Activated naive CD8-positive, alpha-beta T cell treated with anti-CD3 and anti-CD28 coated beads, Interleukin-2, amount 10 ng/mL, durations not matched to agents 7 days and 5 days (primary cell): ENCODE results near the gene CNST. TPM values are rescaled to one million over a fixed set of nuclear protein-coding genes. Genes with fewer than 3 reads are reported as not detected.
"Not testable (repeated sequence)": the region's sequence is repeated elsewhere in the genome, so short reads cannot be mapped to it uniquely, and the experiment has no call there.

ENCODE experiments used
- ATAC-seq: fragments of 150-1000 bp; cut with Tn5 transposase; one replicate; pipeline ENCODE4 v1.10.0; 2021; ENCODE audit warnings: low read depth, moderate library complexity
- POLR2A ChIA-PET: fragments of 350-600 bp; sonication (Branson Sonifier 250); formaldehyde crosslinking; loops from one replicate; lab custom pipeline; 2021; ENCODE audit warnings: antibody characterized with exemption; lab: Charles Lee
- DNase-seq: peaks from one replicate; pipeline ENCODE4 v3.0.0; 2021
- H3K27ac Mint-ChIP-seq: one replicate; pipeline ENCODE4 v1.8.0; 2022; ENCODE audit warnings: mild to moderate bottlenecking, mixed read lengths
- H3K27me3 Mint-ChIP-seq: one replicate; pipeline ENCODE4 v1.8.0; 2022; ENCODE audit warnings: mild to moderate bottlenecking, moderate library complexity, mixed read lengths
- H3K36me3 Mint-ChIP-seq: one replicate; pipeline ENCODE4 v1.8.0; 2021; ENCODE audit warnings: mild to moderate bottlenecking, mixed read lengths
- H3K4me1 Mint-ChIP-seq: one replicate; pipeline ENCODE4 v1.8.0; 2021; ENCODE audit warnings: mixed read lengths
- H3K4me3 Mint-ChIP-seq: one replicate; pipeline ENCODE4 v1.8.0; 2022; ENCODE audit warnings: mild to moderate bottlenecking, moderate library complexity, mixed read lengths
- H3K9me3 Mint-ChIP-seq: one replicate; pipeline ENCODE4 v1.8.0; 2021; ENCODE audit warnings: mixed read lengths
- total RNA-seq, 2 experiments: library from RNA; stranded (reverse); gene quantifications; one replicate each; pipeline ENCODE4 v1.2.3, GENCODE V29; 2021

CNST gene
- total RNA-seq, 2 experiments from 2014 or later = 36.1 to 36.5 TPM

- ATAC-seq (no peak), DNase-seq (no peak)
- Mint-ChIP-seq H3K9me3 (peaks cover 10% of the 10 kb centered on the region), H3K4me1 (peaks cover 15% of the 10 kb centered on the region), H3K27me3 (peaks cover 8% of the 10 kb centered on the region), H3K4me3 (no peak overlapping the region), H3K36me3 (peaks cover 5% of the 10 kb centered on the region), H3K27ac (no peak overlapping the region)
- POLR2A ChIA-PET = interaction anchor here (2.8 kb wide), 1 partner anchor 14 kb away, joined by 10 read pairs; the partner anchor contains the start of gene SCCPDH
Measured at GRCh38 chr1:246709835-246710234, 143.6 kb downstream of the CNST start.

DNA sequence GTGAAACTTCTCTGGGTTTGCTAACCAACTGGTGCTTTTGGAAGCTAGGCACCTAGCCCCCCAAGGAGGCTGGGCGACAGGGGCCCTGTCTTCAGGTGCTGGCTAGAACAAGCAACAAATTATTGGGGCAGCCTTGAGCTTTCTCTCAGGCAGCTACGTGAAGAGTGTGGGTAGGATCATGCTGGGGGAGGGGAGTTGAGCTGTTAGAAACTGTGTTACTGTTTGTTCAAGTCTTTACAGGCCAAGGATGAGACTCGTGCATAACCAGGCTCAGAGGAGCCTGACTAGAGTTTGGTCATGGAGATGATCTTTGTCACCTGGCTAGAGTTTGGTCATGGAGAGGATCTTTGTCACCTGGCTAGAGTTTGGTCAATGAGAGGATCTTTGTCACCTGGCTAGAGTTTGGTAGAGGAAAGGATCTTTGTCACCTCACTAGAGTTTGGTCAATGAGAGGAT is 145.3 kb downstream of the CNST start:
- Mint-ChIP-seq H3K27ac (no peak overlapping the region), H3K4me1 (peaks cover 15% of the 10 kb centered on the region), H3K9me3 (peaks cover 10% of the 10 kb centered on the region), H3K36me3 (peaks cover 5% of the 10 kb centered on the region), H3K27me3 (peaks cover 17% of the 10 kb centered on the region), H3K4me3 (no peak overlapping the region)
- DNase-seq (no peak), ATAC-seq (no peak)
- POLR2A ChIA-PET = interaction anchor here (2.8 kb wide), 1 partner anchor 12 kb away, joined by 10 read pairs; the partner anchor contains the start of gene SCCPDH

GRCh38 chr1:246712428-246712827 is 146.2 kb downstream of the CNST start:
- Mint-ChIP-seq H3K4me1 (peaks cover 13% of the 10 kb centered on the region), H3K9me3 (peaks cover 10% of the 10 kb centered on the region), H3K27me3 (peaks cover 20% of the 10 kb centered on the region)
- ATAC-seq, DNase-seq, POLR2A ChIA-PET, H3K27ac Mint-ChIP-seq, H3K36me3 Mint-ChIP-seq, H3K4me3 Mint-ChIP-seq: not testable (repeated sequence)

Other genes starting within 250 kb of the CNST start
- 10 to 100 TPM; 22.6 to 27.0 TPM for gene SMYD3, start 59.2 kb upstream of the CNST start, total RNA-seq
- 10 to 100 TPM in 1 of 2 experiments, 1 to 10 TPM in 1; 9.8 to 10.9 TPM for gene TFB2M, start 195 bp upstream of the CNST start, total RNA-seq
- gene SCCPDH, start 158.0 kb downstream of the CNST start, total RNA-seq = 10 to 100 TPM; 13.7 to 14.4 TPM